ENCODE measurements around the gene VWA5B2. TPM values are rescaled to one million over a fixed set of nuclear protein-coding genes. Genes with fewer than 3 reads are reported as not detected.

VWA5B2 gene
- total and polyA plus RNA-seq, 9 of the 15 experiments (the other 6 are each of a cell fraction or from before 2014, with no cell fraction given) = 0.04 TPM; not detected in 8

DNA sequence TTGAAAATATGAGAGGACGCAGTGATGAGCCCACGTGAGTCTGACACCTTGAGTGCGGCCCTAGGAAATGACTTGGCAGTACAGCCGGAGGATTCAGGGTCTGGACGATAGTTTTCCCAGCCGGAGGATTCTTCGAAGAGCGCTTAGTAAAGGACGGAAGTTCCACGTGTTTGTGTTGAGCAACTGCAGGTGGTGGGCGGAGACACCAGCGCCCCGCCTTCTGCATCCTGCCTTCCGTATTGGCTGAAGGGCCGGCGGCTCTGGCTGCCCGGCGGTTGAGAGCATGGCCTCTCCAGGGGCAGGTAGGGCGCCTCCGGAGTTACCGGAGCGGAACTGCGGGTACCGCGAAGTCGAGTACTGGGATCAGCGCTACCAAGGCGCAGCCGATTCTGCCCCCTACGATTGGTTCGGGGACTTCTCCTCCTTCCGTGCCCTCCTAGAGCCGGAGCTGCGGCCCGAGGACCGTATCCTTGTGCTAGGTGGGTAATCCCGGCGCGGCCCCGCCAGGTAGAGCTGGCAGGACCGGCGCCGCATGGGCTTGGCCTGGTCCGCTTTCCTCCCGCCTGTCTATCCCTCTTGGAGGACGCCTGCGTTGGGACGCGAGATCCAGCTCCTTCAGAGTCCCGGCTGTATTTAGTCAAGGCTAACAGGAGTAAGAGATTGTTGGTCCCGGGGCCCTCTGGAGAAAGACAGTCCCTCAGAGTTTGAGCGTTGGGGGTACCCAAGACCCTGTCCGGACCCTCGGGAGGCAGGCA is 20.2 kb downstream of the VWA5B2 start, which contains the start of gene EEF1AKMT4 (continued):
- TF ChIP-seq FOXK2 (conservative IDR thresholded peaks at IDR 0.05 in 1 of 2, IDR thresholded peaks at IDR 0.05 in 1 of 2; ENCODE audit: low read depth in 2 of 2) (peak; percentile 96 to 97), RBFOX2 (IDR thresholded peaks at IDR 0.05; ENCODE audit: low read depth, low read length) (peak; percentile 86), MAFK (IDR thresholded peaks at IDR 0.05; ENCODE audit: low read length) (no peak), SIN3A (IDR thresholded peaks at IDR 0.05; ENCODE audit: borderline replicate concordance in 2 of 2, control insufficient read depth in 1 of 2, low read depth in 2 of 2, low read length in 2 of 2) (peak; percentile 84 to 97), MED1 (CRISPR knock-in tag; IDR thresholded peaks at IDR 0.05; ENCODE audit: borderline replicate concordance) (no peak), PHF20 (IDR thresholded peaks at IDR 0.05; ENCODE audit: partially characterized antibody) (peak; percentile 10), ETV1 (tag; conservative IDR thresholded peaks at IDR 0.05; ENCODE audit: low read depth) (peak; percentile 59), L3MBTL2 (IDR thresholded peaks at IDR 0.05) (peak; percentile 80), SAFB (IDR thresholded peaks at IDR 0.05; ENCODE audit: borderline replicate concordance, low read depth, low read length) (no peak), BRD4 (IDR thresholded peaks at IDR 0.05) (no peak), HDAC1 (IDR thresholded peaks at IDR 0.05) (peak; percentile 52 to 94; a peak in 3 of 4 replicates), NR1H2 (CRISPR knock-in tag; IDR thresholded peaks at IDR 0.05) (no peak), KAT8 (IDR thresholded peaks at IDR 0.05; ENCODE audit: low read depth) (no peak), SMARCC2 (IDR thresholded peaks at IDR 0.05; ENCODE audit: low read depth) (no peak), GTF2F1 (IDR thresholded peaks at IDR 0.05; ENCODE audit: low read depth, low read length) (no peak), YBX1 (IDR thresholded peaks at IDR 0.05) (no peak), OTX1 (CRISPR knock-in tag; IDR thresholded peaks at IDR 0.05) (no peak), ZNF347 (CRISPR knock-in tag; IDR thresholded peaks at IDR 0.05; ENCODE audit: low read depth) (no peak), ZFPM2 (CRISPR knock-in tag; IDR thresholded peaks at IDR 0.05) (no peak)
- TF ChIP-seq, protein P1, sequence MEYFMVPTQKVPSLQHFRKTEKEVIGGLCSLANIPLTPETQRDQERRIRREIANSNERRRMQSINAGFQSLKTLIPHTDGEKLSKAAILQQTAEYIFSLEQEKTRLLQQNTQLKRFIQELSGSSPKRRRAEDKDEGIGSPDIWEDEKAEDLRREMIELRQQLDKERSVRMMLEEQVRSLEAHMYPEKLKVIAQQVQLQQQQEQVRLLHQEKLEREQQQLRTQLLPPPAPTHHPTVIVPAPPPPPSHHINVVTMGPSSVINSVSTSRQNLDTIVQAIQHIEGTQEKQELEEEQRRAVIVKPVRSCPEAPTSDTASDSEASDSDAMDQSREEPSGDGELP (CRISPR knock-in tag; IDR thresholded peaks at IDR 0.05; ENCODE audit: borderline replicate concordance) = peak; percentile 82
- TF ChIP-seq, protein P2, sequence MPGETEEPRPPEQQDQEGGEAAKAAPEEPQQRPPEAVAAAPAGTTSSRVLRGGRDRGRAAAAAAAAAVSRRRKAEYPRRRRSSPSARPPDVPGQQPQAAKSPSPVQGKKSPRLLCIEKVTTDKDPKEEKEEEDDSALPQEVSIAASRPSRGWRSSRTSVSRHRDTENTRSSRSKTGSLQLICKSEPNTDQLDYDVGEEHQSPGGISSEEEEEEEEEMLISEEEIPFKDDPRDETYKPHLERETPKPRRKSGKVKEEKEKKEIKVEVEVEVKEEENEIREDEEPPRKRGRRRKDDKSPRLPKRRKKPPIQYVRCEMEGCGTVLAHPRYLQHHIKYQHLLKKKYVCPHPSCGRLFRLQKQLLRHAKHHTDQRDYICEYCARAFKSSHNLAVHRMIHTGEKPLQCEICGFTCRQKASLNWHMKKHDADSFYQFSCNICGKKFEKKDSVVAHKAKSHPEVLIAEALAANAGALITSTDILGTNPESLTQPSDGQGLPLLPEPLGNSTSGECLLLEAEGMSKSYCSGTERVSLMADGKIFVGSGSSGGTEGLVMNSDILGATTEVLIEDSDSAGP (CRISPR knock-in tag; IDR thresholded peaks at IDR 0.05) = no peak
- TF ChIP-seq, protein P3, sequence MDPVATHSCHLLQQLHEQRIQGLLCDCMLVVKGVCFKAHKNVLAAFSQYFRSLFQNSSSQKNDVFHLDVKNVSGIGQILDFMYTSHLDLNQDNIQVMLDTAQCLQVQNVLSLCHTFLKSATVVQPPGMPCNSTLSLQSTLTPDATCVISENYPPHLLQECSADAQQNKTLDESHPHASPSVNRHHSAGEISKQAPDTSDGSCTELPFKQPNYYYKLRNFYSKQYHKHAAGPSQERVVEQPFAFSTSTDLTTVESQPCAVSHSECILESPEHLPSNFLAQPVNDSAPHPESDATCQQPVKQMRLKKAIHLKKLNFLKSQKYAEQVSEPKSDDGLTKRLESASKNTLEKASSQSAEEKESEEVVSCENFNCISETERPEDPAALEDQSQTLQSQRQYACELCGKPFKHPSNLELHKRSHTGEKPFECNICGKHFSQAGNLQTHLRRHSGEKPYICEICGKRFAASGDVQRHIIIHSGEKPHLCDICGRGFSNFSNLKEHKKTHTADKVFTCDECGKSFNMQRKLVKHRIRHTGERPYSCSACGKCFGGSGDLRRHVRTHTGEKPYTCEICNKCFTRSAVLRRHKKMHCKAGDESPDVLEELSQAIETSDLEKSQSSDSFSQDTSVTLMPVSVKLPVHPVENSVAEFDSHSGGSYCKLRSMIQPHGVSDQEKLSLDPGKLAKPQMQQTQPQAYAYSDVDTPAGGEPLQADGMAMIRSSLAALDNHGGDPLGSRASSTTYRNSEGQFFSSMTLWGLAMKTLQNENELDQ (CRISPR knock-in tag; IDR thresholded peaks at IDR 0.05; ENCODE audit: borderline replicate concordance) = no peak

Data from K562 (cell line).